WTC11 (cell line): ENCODE data around the gene GSTM2. TPM values are rescaled to one million over a fixed set of nuclear protein-coding genes. Genes with fewer than 3 reads are reported as not detected.
"Not testable (repeated sequence)": the region's sequence is repeated elsewhere in the genome, so short reads cannot be mapped to it uniquely, and the experiment has no call there.

Experiments
- ATAC-seq: fragments of 200-7000 bp; cut with Tn5 transposase; 2 replicates; pipeline ENCODE4 v1.10.0; 2021; ENCODE audit warnings: mild to moderate bottlenecking, moderate library complexity
- CTCF ChIA-PET: fragments of 300-600 bp; sonication (Branson Sonifier 250); formaldehyde crosslinking; loops from one replicate; lab custom pipeline; 2021; ENCODE audit warnings: antibody characterized with exemption; lab: Charles Lee
- POLR2A ChIA-PET: fragments of 350-600 bp; sonication (Branson Sonifier 250); formaldehyde crosslinking; loops from one replicate; lab custom pipeline; 2021; ENCODE audit warnings: antibody characterized with exemption; lab: Charles Lee
- DNase-seq: peaks from one replicate; pipeline ENCODE4 v3.0.0; 2021; ENCODE audit warnings: low spot score
- H3K27ac Mint-ChIP-seq: 2 replicates; pipeline ENCODE4 v1.8.0; 2021; ENCODE audit warnings: mixed read lengths
- H3K27me3 Mint-ChIP-seq: 2 replicates; pipeline ENCODE4 v1.8.0; 2021; ENCODE audit warnings: low read depth, mild to moderate bottlenecking, moderate library complexity, mixed read lengths
- H3K36me3 Mint-ChIP-seq: 2 replicates; pipeline ENCODE4 v1.8.0; 2021; ENCODE audit warnings: mixed read lengths
- H3K4me1 Mint-ChIP-seq: 2 replicates; pipeline ENCODE4 v1.8.0; 2022; ENCODE audit warnings: mixed read lengths
- H3K4me3 Mint-ChIP-seq: 2 replicates; pipeline ENCODE4 v1.8.0; 2021; ENCODE audit warnings: mild to moderate bottlenecking, moderate library complexity, mixed read lengths
- H3K9me3 Mint-ChIP-seq: 2 replicates; pipeline ENCODE4 v1.8.0; 2021; ENCODE audit warnings: mixed read lengths
- AR ChIP-seq: fragments of 250-450 bp; sonication (Bioruptor Pico); IDR thresholded peaks from 2 replicates; pipeline ENCODE4 v1.9.0; 2021; ENCODE audit warnings: mild to moderate bottlenecking
- ARID4B ChIP-seq: sonication (generic); formaldehyde crosslinking; IDR thresholded peaks from 2 replicates; pipeline ENCODE4 v1.8.0; 2023; ENCODE audit warnings: missing genetic modification reagents, mild to moderate bottlenecking, borderline replicate concordance
- ATF3 ChIP-seq: sonication (generic); formaldehyde crosslinking; conservative IDR thresholded peaks from 2 replicates; pipeline ENCODE4 v1.8.1; 2022; ENCODE audit warnings: mild to moderate bottlenecking, missing genetic modification reagents
- E2F4 ChIP-seq: sonication (generic); formaldehyde crosslinking; IDR thresholded peaks from 2 replicates; pipeline ENCODE4 v1.8.1; 2022; ENCODE audit warnings: low read depth, mild to moderate bottlenecking, moderate library complexity, missing genetic modification reagents, borderline replicate concordance
- E2F5 ChIP-seq: sonication (generic); formaldehyde crosslinking; IDR thresholded peaks from 2 replicates; pipeline ENCODE4 v1.8.1; 2022; ENCODE audit warnings: mild to moderate bottlenecking, moderate library complexity, missing genetic modification reagents
- ESRRA ChIP-seq: sonication (generic); formaldehyde crosslinking; IDR thresholded peaks from 2 replicates; pipeline ENCODE4 v1.8.1; 2022; ENCODE audit warnings: mild to moderate bottlenecking, missing genetic modification reagents, borderline replicate concordance
- FOXP1 ChIP-seq: sonication (generic); formaldehyde crosslinking; IDR thresholded peaks from 2 replicates; pipeline ENCODE4 v1.8.0; 2022; ENCODE audit warnings: missing genetic modification reagents, mild to moderate bottlenecking, moderate library complexity, borderline replicate concordance
- GTF2I ChIP-seq: fragments of 250-450 bp; sonication (Bioruptor Pico); conservative IDR thresholded peaks from 2 replicates; pipeline ENCODE4 v1.4.0; 2021; ENCODE audit warnings: mild to moderate bottlenecking
- HMGXB4 ChIP-seq: sonication (generic); formaldehyde crosslinking; IDR thresholded peaks from 2 replicates; pipeline ENCODE4 v1.8.1; 2023; ENCODE audit warnings: mild to moderate bottlenecking, moderate library complexity, missing genetic modification reagents
- IRF2 ChIP-seq: sonication (generic); formaldehyde crosslinking; IDR thresholded peaks from 2 replicates; pipeline ENCODE4 v1.8.0; 2022; ENCODE audit warnings: low read depth, missing genetic modification reagents, borderline replicate concordance
- MYBL2 ChIP-seq: sonication (generic); formaldehyde crosslinking; IDR thresholded peaks from 2 replicates; pipeline ENCODE4 v1.8.1; 2023; ENCODE audit warnings: mild to moderate bottlenecking, moderate library complexity, missing genetic modification reagents
- NFATC4 ChIP-seq: fragments of 250-450 bp; sonication (Bioruptor Pico); IDR thresholded peaks from 2 replicates; pipeline ENCODE4 v1.9.0; 2021; ENCODE audit warnings: mild to moderate bottlenecking
- PREB ChIP-seq: sonication (generic); formaldehyde crosslinking; IDR thresholded peaks from 2 replicates; pipeline ENCODE4 v1.8.1; 2022; ENCODE audit warnings: mild to moderate bottlenecking, missing genetic modification reagents, moderate library complexity, borderline replicate concordance
- PRRX2 ChIP-seq: fragments of 250-450 bp; sonication (Bioruptor Pico); IDR thresholded peaks from 2 replicates; pipeline ENCODE4 v1.8.0; 2021; ENCODE audit warnings: mild to moderate bottlenecking
- SOX15 ChIP-seq: fragments of 250-450 bp; sonication (Bioruptor Pico); IDR thresholded peaks from 2 replicates; pipeline ENCODE4 v1.9.0; 2021; ENCODE audit warnings: mild to moderate bottlenecking
- ZBTB21 ChIP-seq: sonication (generic); formaldehyde crosslinking; IDR thresholded peaks from 2 replicates; pipeline ENCODE4 v1.8.1; 2023; ENCODE audit warnings: mild to moderate bottlenecking, missing genetic modification reagents, borderline replicate concordance
- ZNF232 ChIP-seq: sonication (generic); formaldehyde crosslinking; IDR thresholded peaks from 2 replicates; pipeline ENCODE4 v1.8.0; 2022; ENCODE audit warnings: mild to moderate bottlenecking, missing genetic modification reagents
- ZNF396 ChIP-seq: fragments of 250-450 bp; sonication (Bioruptor Pico); IDR thresholded peaks from 2 replicates; pipeline ENCODE4 v1.8.0; 2021; ENCODE audit warnings: mild to moderate bottlenecking, moderate library complexity, borderline replicate concordance
- total RNA-seq: library from RNA; stranded (reverse); gene quantifications from 3 replicates; pipeline ENCODE4 v1.2.3, GENCODE V29; 2021

Gene GSTM2
- total RNA-seq, 1 experiment from 2014 or later = 12.9 TPM

- no peak for TF ChIP-seq AR (CRISPR knock-in tag)
- TF ChIP-seq ZNF396 (CRISPR knock-in tag) = no peak
- no peak for TF ChIP-seq HMGXB4
- TF ChIP-seq PREB (CRISPR knock-in tag) = no peak
- TF ChIP-seq ATF3 = no peak
- TF ChIP-seq ESRRA = no peak
- no peak for TF ChIP-seq FOXP1 (CRISPR knock-in tag)
- no peak for TF ChIP-seq MYBL2 (CRISPR knock-in tag)
- TF ChIP-seq ZNF232 (CRISPR knock-in tag) = no peak
These were observed 8.7 kb upstream of the GSTM2 start (continued) for GRCh38 chr1:109659145-109659544.

- TF ChIP-seq MYBL2 (CRISPR knock-in tag) (no peak), ZNF232 (CRISPR knock-in tag) (no peak), E2F5 (CRISPR knock-in tag) (no peak), PRRX2 (no peak), NFATC4 (no peak), ARID4B (no peak), GTF2I (CRISPR knock-in tag) (no peak), SOX15 (CRISPR knock-in tag) (no peak), IRF2 (CRISPR knock-in tag) (no peak), E2F4 (CRISPR knock-in tag) (no peak), ZBTB21 (CRISPR knock-in tag) (no peak)
- TF ChIP-seq, all 79 proteins: peak for 0
- H3K4me1 Mint-ChIP-seq = peaks cover 6% of the 10 kb centered on the region
- no peak for DNase-seq
- POLR2A ChIA-PET = no interaction called here
- H3K27me3 Mint-ChIP-seq = peaks cover 5% of the 10 kb centered on the region
- no peak overlapping the region for H3K27ac Mint-ChIP-seq
- CTCF ChIA-PET = no interaction called here
- no peak overlapping the region for H3K4me3 Mint-ChIP-seq
- H3K9me3 Mint-ChIP-seq = no peaks in the 10 kb centered on the region
- no peak for ATAC-seq
- no peaks in the 10 kb centered on the region for H3K36me3 Mint-ChIP-seq
These were observed 7.7 kb upstream of the GSTM2 start for GRCh38 chr1:109659997-109660690.

GRCh38 chr1:109660691-109661026 is 7.2 kb upstream of the GSTM2 start:
- POLR2A ChIA-PET, H3K36me3 Mint-ChIP-seq, DNase-seq, ATAC-seq, H3K27me3 Mint-ChIP-seq, H3K4me1 Mint-ChIP-seq, H3K27ac Mint-ChIP-seq, H3K9me3 Mint-ChIP-seq, H3K4me3 Mint-ChIP-seq: not testable (repeated sequence)
- CTCF ChIA-PET = interaction anchor here (3.9 kb wide), 1 partner anchor 21 kb away, joined by 12 read pairs; no protein-coding TSS in a partner anchor
